ENCODE results near the gene HOXA3.

- TF ChIP-seq CTCF (IDR thresholded peaks at IDR 0.05) = no peak
- no peak for TF ChIP-seq POLR2A (IDR thresholded peaks at IDR 0.05)
- no peak for TF ChIP-seq EP300 (IDR thresholded peaks at IDR 0.05)
Measured at GRCh38 chr7:27128776-27129728, 23.3 kb downstream of the HOXA3 start.
